T-helper 1 cell treated with Interleukin-12 subunit alpha and Interleukin-12 subunit beta and Interleukin-4 antibody, amounts not matched to agents 30 μg/mL and 1 μg/mL, for 36 hours (primary cell): ENCODE data around the gene PCSK6.

Experiments used
- H3K27ac Mint-ChIP-seq: one replicate; pipeline ENCODE4 v1.8.0; 2021; ENCODE audit warnings: mild to moderate bottlenecking, mixed read lengths
- H3K27me3 Mint-ChIP-seq: one replicate; pipeline ENCODE4 v1.8.0; 2021; ENCODE audit warnings: low read depth, mixed read lengths
- H3K36me3 Mint-ChIP-seq: one replicate; pipeline ENCODE4 v1.8.0; 2021; ENCODE audit warnings: low read depth, mixed read lengths
- H3K4me1 Mint-ChIP-seq: one replicate; pipeline ENCODE4 v1.8.0; 2021; ENCODE audit warnings: low read depth, mixed read lengths
- H3K4me3 Mint-ChIP-seq: one replicate; pipeline ENCODE4 v1.8.0; 2021; ENCODE audit warnings: mild to moderate bottlenecking, moderate library complexity, mixed read lengths
- H3K9me3 Mint-ChIP-seq: one replicate; pipeline ENCODE4 v1.8.0; 2021; ENCODE audit warnings: mixed read lengths

PCSK6 gene

DNA sequence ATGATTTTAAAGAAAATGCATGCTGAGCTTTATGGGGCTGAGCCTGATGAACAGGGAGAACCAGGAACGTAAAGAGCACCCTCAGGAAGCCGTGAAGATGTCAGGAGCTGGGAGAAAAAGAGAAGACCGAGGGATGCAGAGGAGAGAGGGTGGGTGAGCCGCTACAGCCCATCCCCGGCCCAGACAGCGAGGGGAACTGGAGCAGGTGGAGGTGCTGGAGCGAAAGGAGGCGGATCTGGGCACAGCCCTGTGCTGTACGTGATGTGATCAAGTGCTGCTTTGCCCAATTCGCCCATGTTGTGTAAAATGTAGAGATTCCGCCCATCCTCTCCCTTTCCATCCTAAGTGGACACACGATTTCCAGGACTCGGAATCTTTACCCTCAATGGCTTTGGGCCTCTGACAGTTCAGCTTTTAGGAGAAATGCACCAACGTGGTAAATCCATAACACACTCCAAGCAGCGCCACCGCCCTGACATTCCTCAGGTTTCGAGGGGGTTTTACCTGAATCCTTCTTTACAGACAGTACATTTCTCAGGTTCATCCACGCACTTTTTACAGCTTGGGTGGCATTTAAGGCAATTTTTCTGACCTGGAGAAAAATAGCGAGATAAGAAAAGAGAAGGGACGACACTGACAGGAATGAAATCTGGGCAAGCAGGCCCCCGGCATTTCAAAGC, 167.4 kb downstream of the PCSK6 start:
- Mint-ChIP-seq H3K27me3 (peaks cover 9% of the 10 kb centered on the region), H3K9me3 (no peaks in the 10 kb centered on the region), H3K4me1 (peaks cover 12% of the 10 kb centered on the region), H3K27ac (no peak overlapping the region), H3K4me3 (no peak overlapping the region), H3K36me3 (peaks cover 2% of the 10 kb centered on the region)

DNA sequence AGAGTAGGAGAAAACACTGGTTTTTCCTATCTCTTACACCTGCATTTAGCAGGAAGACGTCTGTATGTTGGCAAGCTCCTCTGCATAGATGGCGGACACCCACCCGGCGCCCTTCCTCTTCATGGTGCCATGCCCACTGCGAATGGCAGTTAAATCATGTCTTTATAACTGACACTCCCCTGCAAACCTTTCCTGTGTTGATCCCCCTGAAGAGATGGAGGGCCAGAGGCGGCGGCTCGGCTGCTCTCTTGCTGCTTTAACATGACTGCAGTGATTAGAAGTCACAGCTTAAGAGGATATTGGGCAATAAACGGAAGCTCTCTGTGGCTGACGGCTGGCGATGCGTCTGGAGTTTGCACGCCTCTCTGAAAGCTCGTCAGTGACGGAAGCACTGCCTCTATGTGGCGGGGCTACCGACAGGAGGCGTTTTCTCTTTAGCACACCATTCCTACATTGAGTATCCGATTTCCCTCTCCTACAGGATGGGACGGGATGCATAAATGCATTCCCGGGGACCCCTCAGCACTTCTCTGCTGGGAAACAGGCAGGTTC, 168.9 kb downstream of the PCSK6 start:
- Mint-ChIP-seq H3K9me3 (no peaks in the 10 kb centered on the region), H3K27ac (peak overlapping the region; percentile 96), H3K4me3 (peak overlapping the region; percentile 78), H3K4me1 (peaks cover 12% of the 10 kb centered on the region), H3K27me3 (peaks cover 9% of the 10 kb centered on the region), H3K36me3 (peaks cover 2% of the 10 kb centered on the region)

DNA sequence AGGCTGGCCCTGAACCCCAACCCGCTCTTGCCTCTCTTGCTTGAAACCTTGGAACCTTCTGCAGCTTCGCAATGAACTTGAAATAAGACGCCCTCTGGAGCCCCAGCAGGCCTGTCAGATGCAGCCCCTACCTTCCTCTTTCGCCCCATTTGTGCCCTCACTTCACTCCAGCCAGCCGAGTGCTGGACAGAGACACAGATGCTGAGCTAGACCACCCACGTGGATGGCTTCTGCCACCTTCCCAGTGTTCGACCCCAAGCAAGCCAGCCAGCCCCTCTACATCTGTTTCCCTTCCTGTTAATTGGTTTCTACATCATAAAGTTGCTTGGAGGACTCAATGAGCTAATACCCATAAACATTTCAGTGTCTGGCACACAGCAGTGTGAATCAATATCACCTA, 170.7 kb downstream of the PCSK6 start:
- H3K27ac Mint-ChIP-seq = no peak overlapping the region
- peaks cover 2% of the 10 kb centered on the region for H3K36me3 Mint-ChIP-seq
- no peaks in the 10 kb centered on the region for H3K9me3 Mint-ChIP-seq
- H3K4me3 Mint-ChIP-seq = no peak overlapping the region
- H3K27me3 Mint-ChIP-seq = peaks cover 9% of the 10 kb centered on the region
- peaks cover 12% of the 10 kb centered on the region for H3K4me1 Mint-ChIP-seq

DNA sequence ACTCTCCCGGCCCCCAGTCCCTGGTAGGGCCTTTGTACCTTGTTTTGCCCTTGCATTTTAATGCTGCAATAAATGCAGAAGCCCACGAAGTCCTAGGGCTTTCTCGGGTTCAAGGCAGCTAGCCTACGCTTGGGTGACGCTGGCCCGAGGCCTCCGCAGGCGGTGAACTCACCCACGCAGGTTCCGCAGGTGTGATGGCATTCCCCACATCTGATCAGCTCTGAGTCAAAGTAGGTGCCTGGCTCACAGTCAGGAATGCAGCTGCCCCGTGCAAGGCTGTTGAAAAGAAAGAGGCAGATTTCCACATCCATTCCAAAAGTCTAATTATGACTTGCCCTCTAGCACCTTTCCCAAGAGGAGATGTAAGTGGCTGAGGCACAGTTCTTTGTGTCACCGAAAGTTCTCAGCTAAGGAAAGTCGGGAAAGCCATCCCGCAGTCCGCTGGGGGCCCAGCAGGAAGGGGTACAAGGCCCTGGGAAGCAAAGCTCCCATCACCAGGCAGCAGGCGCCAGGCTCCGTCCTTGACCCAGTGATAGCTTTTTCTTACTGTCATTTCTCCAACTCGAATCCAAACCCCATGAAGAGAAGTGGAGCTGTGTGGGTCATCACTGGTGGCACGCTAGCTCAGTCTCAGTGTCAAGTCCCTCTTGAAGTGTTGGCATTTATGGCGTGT, 171.2 kb downstream of the PCSK6 start:
- Mint-ChIP-seq H3K9me3 (no peaks in the 10 kb centered on the region), H3K27ac (no peak overlapping the region), H3K27me3 (peaks cover 9% of the 10 kb centered on the region), H3K4me3 (no peak overlapping the region), H3K4me1 (peaks cover 12% of the 10 kb centered on the region), H3K36me3 (peaks cover 2% of the 10 kb centered on the region)

DNA sequence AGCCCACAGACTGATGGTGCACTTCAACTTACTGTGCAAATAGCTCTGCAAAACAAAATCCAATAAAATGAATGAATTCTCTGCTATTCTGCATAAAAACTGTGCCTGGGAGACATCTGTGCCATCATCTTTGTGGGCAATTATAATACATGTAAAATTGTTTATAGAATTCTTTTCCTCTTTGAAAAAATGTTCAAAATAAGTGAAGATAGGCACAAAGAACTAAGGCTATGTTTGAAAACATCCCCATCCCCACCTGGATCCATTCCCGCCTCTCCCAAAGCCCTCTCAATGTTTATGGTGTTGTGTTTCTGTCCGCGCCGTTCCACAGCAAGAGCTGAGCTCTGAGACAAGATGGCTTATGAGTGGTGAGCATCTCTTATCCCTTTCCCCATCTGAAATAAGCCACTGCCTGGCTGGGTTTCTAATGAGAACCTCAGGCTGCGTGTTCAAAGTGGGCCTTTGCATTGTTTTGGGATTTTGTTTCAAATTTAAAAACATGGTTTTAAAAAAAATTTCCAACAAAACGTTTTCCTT, 172.1 kb downstream of the PCSK6 start:
- Mint-ChIP-seq H3K36me3 (peaks cover 2% of the 10 kb centered on the region), H3K9me3 (no peaks in the 10 kb centered on the region), H3K27ac (no peak overlapping the region), H3K4me3 (no peak overlapping the region), H3K27me3 (peaks cover 9% of the 10 kb centered on the region), H3K4me1 (peaks cover 12% of the 10 kb centered on the region)

DNA sequence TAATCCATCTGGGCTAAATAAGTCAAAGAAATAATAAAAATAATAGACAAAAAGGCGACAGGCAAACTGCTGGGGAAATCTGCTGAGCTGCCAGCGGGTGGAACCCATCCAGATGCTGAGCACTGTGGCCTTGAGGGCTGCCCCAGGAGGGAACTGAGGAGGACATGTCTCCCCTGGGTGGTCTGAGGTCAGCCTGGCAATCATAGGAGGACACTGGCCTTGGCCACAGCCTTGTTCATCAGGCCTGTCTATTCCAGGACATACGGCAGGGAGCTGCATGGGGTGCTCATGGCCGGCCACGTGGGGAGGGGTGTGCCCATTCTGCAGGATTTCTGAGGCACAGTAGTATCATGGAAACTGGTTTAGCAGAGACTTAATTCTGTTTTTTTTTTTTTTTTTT, 173.0 kb downstream of the PCSK6 start:
- Mint-ChIP-seq H3K4me3 (no peak overlapping the region), H3K9me3 (no peaks in the 10 kb centered on the region), H3K4me1 (peaks cover 12% of the 10 kb centered on the region), H3K36me3 (no peaks in the 10 kb centered on the region), H3K27ac (no peak overlapping the region), H3K27me3 (peaks cover 9% of the 10 kb centered on the region)

DNA sequence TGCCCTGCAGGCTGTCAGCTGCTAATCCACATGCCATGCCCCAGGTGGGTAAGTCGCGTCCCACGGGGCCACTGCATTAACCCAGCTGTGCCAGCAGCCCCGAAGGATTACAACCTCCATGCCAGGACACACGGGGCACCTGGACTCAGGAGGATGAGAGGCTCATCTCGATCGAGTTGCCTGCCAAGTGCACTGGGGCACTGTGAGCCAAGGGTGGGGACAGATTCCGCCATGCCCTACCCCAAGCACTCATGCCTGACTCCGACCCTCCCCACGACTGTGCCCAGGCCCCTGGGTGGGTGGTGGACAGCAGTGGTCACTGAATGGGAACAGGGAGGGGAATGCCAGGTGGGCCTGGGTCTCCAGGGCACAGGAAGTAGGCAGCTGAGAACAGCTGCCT, 173.8 kb downstream of the PCSK6 start:
- H3K36me3 Mint-ChIP-seq = no peaks in the 10 kb centered on the region
- peaks cover 5% of the 10 kb centered on the region for H3K4me1 Mint-ChIP-seq
- H3K27ac Mint-ChIP-seq = no peak overlapping the region
- H3K27me3 Mint-ChIP-seq = peaks cover 9% of the 10 kb centered on the region
- no peak overlapping the region for H3K4me3 Mint-ChIP-seq
- H3K9me3 Mint-ChIP-seq = no peaks in the 10 kb centered on the region

DNA sequence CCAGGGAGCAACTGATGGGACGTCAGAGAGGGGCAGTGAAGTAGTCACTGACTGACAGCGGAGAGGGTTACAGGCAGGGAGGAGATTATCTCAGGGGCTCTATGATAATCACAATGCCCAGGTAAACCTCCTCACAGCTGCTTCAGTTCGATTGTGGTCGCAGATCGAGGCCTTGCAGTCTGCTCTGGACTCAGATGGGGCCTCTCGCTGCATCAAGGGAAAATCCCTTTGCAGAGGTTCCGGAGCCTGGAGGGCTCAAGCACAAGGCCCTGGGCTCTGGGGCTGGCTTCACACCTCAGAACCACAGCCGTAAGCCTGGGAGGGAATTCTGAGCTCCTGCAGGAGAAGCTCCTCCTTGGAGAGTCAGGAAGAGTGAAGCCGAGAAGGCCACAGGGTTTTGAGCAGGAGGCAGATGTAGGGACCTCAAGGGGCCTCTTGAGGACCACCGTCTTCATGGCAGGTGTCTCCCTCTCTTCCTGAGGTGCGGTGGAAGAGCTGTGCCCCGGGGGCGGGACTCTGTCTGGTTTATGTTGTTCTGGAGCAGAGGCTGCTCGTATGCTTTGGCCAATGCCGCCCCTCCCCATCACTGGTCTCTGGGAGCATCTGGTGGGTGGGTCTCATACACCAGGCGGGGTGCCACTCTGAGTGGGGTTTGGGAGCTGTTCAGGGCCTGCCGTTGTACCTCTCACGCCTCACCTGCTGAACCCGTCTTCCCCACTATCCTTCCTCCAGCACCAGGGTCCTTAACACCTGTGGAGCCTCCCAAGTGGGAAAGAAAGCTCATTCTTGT, 175.0 kb downstream of the PCSK6 start:
- H3K4me3 Mint-ChIP-seq = no peak overlapping the region
- no peaks in the 10 kb centered on the region for H3K9me3 Mint-ChIP-seq
- peaks cover 9% of the 10 kb centered on the region for H3K27me3 Mint-ChIP-seq
- no peaks in the 10 kb centered on the region for H3K4me1 Mint-ChIP-seq
- H3K27ac Mint-ChIP-seq = no peak overlapping the region
- H3K36me3 Mint-ChIP-seq = no peaks in the 10 kb centered on the region

DNA sequence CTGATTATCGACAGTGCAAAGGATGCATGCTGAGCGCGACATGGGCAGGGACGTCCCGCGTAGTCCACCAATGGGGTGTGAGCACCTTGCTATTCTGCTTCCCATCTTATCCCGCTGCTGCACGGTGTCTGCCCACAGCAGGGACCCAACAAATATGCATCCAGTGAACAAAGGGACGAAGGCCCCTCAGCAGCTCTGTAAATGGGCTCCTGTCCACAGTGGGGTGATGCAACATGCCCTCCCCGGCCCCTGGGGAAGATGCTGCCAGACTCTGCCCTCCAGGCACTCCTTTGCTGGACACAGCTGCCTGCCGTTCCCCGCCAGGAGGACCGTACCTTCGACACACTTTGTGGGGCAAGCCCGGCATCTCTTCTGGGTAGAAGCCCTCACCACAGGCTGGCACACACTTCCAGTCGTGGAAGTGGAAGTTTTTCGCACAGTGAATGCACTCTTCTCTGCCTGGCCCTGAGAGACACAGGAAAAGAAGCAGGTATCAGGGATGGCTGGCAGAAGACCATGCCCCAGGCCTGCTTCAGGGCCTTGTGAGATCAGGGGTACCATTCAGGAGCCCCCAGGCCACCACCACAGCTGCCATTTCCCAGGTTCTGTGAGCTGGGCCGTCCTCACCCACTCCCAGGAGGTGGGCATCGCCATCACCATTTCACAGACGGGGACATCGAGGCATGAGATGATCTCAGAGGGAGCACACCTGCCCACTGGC, 176.3 kb downstream of the PCSK6 start:
- no peaks in the 10 kb centered on the region for H3K4me1 Mint-ChIP-seq
- H3K27ac Mint-ChIP-seq = no peak overlapping the region
- H3K36me3 Mint-ChIP-seq = no peaks in the 10 kb centered on the region
- H3K9me3 Mint-ChIP-seq = no peaks in the 10 kb centered on the region
- no peak overlapping the region for H3K4me3 Mint-ChIP-seq
- H3K27me3 Mint-ChIP-seq = peaks cover 5% of the 10 kb centered on the region

DNA sequence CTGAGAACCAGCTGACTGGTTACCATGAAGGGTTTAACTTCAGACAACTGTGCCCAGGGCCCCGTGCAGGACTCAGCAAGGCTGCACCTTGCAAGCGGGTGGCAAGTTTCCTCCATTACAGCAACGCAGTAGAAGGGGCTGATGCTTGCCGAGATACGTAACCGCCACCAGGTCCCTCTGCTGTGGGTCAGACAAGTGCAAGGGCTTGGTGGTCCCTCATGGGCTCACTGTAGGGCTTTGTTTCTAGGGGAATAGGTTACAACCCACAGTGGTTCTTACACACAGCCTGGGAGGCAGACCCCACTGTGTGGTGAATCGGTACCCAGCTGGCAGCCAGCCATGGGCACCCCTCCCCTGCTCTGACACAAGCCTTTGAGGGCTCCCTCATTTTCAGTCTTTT, 179.0 kb downstream of the PCSK6 start:
- Mint-ChIP-seq H3K4me3 (no peak overlapping the region), H3K36me3 (no peaks in the 10 kb centered on the region), H3K4me1 (no peaks in the 10 kb centered on the region), H3K27ac (no peak overlapping the region), H3K27me3 (no peaks in the 10 kb centered on the region), H3K9me3 (no peaks in the 10 kb centered on the region)

DNA sequence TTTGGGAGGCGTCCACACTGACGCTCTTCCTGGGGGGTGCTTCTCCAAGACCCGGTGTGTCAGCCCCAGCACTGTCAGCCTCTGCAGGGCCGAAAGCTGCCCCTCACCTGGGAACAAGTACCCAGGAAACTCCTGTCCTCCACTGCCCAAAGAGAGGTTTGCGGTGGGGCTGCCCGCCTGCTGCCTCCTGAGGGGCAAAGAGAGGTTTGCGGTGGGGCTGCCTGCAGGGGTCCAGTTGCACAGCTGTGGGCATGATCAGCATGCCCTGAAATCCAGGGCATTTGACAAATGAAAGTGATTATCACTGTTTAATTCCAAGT, 179.4 kb downstream of the PCSK6 start:
- no peak overlapping the region for H3K4me3 Mint-ChIP-seq
- H3K36me3 Mint-ChIP-seq = no peaks in the 10 kb centered on the region
- H3K27me3 Mint-ChIP-seq = no peaks in the 10 kb centered on the region
- H3K9me3 Mint-ChIP-seq = no peaks in the 10 kb centered on the region
- H3K4me1 Mint-ChIP-seq = no peaks in the 10 kb centered on the region
- H3K27ac Mint-ChIP-seq = no peak overlapping the region

DNA sequence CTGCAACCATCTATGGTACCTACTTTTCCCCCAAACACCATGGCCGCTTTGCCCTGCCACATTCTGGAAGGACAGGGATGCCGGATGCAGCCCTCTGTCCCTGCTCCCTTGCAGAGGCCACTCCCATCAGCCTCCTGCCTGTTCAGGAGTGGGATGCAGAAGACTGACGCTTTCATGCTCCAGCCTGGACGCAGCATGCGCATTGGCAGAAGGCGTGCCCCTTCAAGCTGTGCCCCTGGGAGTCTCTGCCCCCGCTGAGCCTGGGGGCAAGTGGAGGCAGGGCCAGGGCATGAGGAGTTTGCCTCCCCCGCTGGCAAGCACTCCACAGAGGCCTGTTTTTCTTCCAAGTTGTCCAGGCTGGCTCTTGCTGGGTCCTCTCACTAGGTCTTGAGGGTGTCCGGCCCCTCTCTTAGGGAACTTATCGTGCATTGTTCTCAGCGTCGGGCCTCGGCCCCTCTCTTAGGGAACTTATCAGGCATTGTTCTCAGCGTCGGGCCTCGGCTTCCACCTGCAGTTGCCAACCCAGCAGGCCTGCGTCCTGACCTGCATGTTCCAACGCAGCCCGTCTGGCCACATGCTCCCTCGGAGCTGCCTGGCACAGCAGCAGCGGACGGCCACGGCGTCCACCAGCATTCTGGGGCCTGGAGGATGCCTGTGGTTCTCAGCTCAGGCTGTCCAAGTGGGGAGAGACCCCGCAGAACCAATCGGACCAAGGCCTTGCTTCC, 179.9 kb downstream of the PCSK6 start:
- no peak overlapping the region for H3K4me3 Mint-ChIP-seq
- H3K27ac Mint-ChIP-seq = no peak overlapping the region
- no peaks in the 10 kb centered on the region for H3K36me3 Mint-ChIP-seq
- no peaks in the 10 kb centered on the region for H3K27me3 Mint-ChIP-seq
- H3K9me3 Mint-ChIP-seq = no peaks in the 10 kb centered on the region
- no peaks in the 10 kb centered on the region for H3K4me1 Mint-ChIP-seq

DNA sequence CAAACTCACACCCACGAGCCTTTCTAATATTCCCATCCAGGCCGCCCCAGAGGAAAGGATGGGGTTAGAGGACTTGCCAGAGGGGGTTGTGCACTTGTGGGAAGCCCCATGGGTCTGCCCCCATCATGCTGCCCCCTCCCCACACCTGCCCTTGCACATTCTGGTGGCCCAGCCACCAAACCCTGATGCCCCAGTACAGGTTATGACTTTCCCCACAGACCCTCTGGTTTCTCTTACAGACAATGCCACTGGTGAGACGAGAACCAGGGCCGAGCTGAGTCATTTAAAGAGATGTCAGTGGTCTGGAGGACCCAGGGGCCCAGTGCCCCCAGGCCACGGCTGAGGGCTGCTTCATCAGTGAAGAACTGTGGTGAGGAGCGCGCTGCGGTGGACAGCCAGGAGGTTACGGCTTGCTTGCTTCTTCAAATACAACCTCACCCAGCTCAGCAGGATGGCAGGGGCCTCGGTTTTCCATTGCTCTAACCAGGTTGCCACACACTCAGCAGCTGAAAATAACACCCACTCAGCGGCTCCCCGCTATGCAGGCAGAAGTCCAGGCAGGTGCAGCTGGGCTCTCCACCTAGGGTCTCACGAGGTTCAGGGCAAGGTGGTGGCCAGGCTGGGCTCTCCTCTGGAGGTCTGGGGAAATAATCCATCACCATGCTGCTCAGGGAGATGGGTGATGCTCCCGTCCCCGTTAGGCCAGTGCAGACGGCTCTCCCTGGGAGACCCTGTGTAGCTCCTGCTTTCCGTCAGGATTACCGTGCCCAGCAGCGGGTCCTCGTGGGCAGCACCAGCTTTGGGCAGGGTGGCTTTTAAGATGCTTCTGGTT, 180.7 kb downstream of the PCSK6 start:
- no peaks in the 10 kb centered on the region for H3K27me3 Mint-ChIP-seq
- no peak overlapping the region for H3K27ac Mint-ChIP-seq
- H3K9me3 Mint-ChIP-seq = no peaks in the 10 kb centered on the region
- H3K36me3 Mint-ChIP-seq = no peaks in the 10 kb centered on the region
- no peaks in the 10 kb centered on the region for H3K4me1 Mint-ChIP-seq
- H3K4me3 Mint-ChIP-seq = no peak overlapping the region
